IMR-90 (cell line): ENCODE data around the gene SETD2. TPM values are rescaled to one million over a fixed set of nuclear protein-coding genes. Genes with fewer than 3 reads are reported as not detected.

ENCODE experiments used
- ATAC-seq: fragments of 200-7000 bp; cut with Tn5 transposase; 2 replicates; pipeline ENCODE4 v1.9.1; 2020; ENCODE audit warnings: low read depth, mild to moderate bottlenecking, moderate library complexity
- BruUV-seq: library from RNA; stranded (reverse); fragments of 400-500 nt; replicated peaks from 2 replicates; lab custom pipeline; 2021; lab: Mats Ljungman, UMichigan
- CTCF ChIA-PET: fragments of 300-600 bp; formaldehyde crosslinking; extraction: SDS; loops from one replicate; lab custom pipeline; 2021; ENCODE audit warnings: antibody characterized with exemption; lab: Yijun Ruan, JAX
- POLR2A ChIA-PET: fragments of 300-600 bp; sonication (Branson Sonifier 250); formaldehyde crosslinking; loops from one replicate; lab custom pipeline; 2022; ENCODE audit warnings: antibody characterized with exemption; ENCODE audit not compliant: unreplicated experiment; lab: Charles Lee
- DNase-seq: peaks from one replicate; pipeline ENCODE4 v3.0.0; 2013
- H2AFZ ChIP-seq: replicated peaks from 2 replicates; pipeline ENCODE3; 2013; ENCODE audit warnings: low read length, mild to moderate bottlenecking; ENCODE audit not compliant: poor library complexity
- H2AK5ac ChIP-seq: 2 replicates; pipeline ENCODE4 v1.6.1; 2013; ENCODE audit warnings: low read depth, low read length, inconsistent platforms
- H2AK9ac ChIP-seq: replicated peaks from 2 replicates; pipeline ENCODE3; 2013; ENCODE audit warnings: mild to moderate bottlenecking, low read depth, low read length, moderate library complexity; ENCODE audit not compliant: poor library complexity
- H2BK120ac ChIP-seq: 2 replicates; pipeline ENCODE4 v1.6.1; 2013; ENCODE audit warnings: low read depth, low read length, inconsistent platforms
- H2BK15ac ChIP-seq: 3 replicates; pipeline ENCODE4 v1.6.1; 2013; ENCODE audit warnings: low read depth, low read length, inconsistent platforms
- H2BK20ac ChIP-seq: 2 replicates; pipeline ENCODE4 v1.6.1; 2013; ENCODE audit warnings: low read depth, mild to moderate bottlenecking, inconsistent platforms, low read length, moderate library complexity
- H2BK5ac ChIP-seq: 2 replicates; pipeline ENCODE4 v1.6.1; 2013; ENCODE audit warnings: mild to moderate bottlenecking, low read depth, low read length, inconsistent platforms; ENCODE audit not compliant: poor library complexity, severe bottlenecking
- H3K14ac ChIP-seq: replicated peaks from 2 replicates; pipeline ENCODE4 v1.6.1; 2013; ENCODE audit warnings: low read depth, low read length, inconsistent platforms
- H3K18ac ChIP-seq: 2 replicates; pipeline ENCODE4 v1.6.1; 2013; ENCODE audit warnings: low read depth, low read length, control low read depth
- H3K23ac ChIP-seq: 2 replicates; pipeline ENCODE4 v1.6.1; 2013; ENCODE audit warnings: low read depth, low read length, inconsistent platforms
- H3K27ac ChIP-seq: 2 replicates; pipeline ENCODE4 v1.5.1; 2013; ENCODE audit warnings: mild to moderate bottlenecking, control low read depth, low read length; ENCODE audit not compliant: insufficient read depth
- H3K27me3 ChIP-seq: 2 replicates; pipeline ENCODE4 v1.6.1; 2013; ENCODE audit warnings: low read length; ENCODE audit not compliant: control insufficient read depth, insufficient read depth
- H3K36me3 ChIP-seq: 2 replicates; pipeline ENCODE4 v1.6.1; 2013; ENCODE audit warnings: low read length, mixed read lengths; ENCODE audit not compliant: control insufficient read depth, insufficient read depth
- H3K4ac ChIP-seq: 2 replicates; pipeline ENCODE4 v1.6.1; 2013; ENCODE audit warnings: low read depth, low read length, inconsistent platforms
- H3K4me1 ChIP-seq: 2 replicates; pipeline ENCODE4 v1.6.1; 2013; ENCODE audit warnings: low read length, mixed read lengths; ENCODE audit not compliant: control insufficient read depth, insufficient read depth
- H3K4me2 ChIP-seq: 2 replicates; pipeline ENCODE4 v1.6.1; 2013; ENCODE audit warnings: low read depth, mild to moderate bottlenecking, control low read depth, low read length, moderate library complexity
- H3K4me3 ChIP-seq: 2 replicates; pipeline ENCODE4 v1.5.1; 2013; ENCODE audit warnings: low read depth, mild to moderate bottlenecking, control low read depth, low read length, moderate library complexity; ENCODE audit not compliant: insufficient read depth
- H3K56ac ChIP-seq: 2 replicates; pipeline ENCODE4 v1.6.1; 2013; ENCODE audit warnings: low read length, inconsistent platforms; ENCODE audit not compliant: insufficient read depth; ENCODE audit errors: extremely low read depth
- H3K79me1 ChIP-seq, 2 experiments: 2 replicates each; pipeline ENCODE4 v1.6.1; 2013; ENCODE audit warnings: low read length in 2 of 2, inconsistent platforms in 1 of 2, low read depth in 1 of 2
- H3K9ac ChIP-seq: 2 replicates; pipeline ENCODE4 v1.6.1; 2013; ENCODE audit warnings: low read depth, low read length, control low read depth
- H3K9me1 ChIP-seq: 2 replicates; pipeline ENCODE4 v1.6.1; 2013; ENCODE audit warnings: low read length, inconsistent platforms; ENCODE audit not compliant: insufficient read depth
- H3K9me3 ChIP-seq: 2 replicates; pipeline ENCODE4 v1.6.1; 2013; ENCODE audit warnings: low read length; ENCODE audit not compliant: control insufficient read depth, insufficient read depth
- H4K20me1 ChIP-seq: 2 replicates; pipeline ENCODE4 v1.6.1; 2013; ENCODE audit warnings: low read length, inconsistent platforms; ENCODE audit not compliant: insufficient read depth
- H4K5ac ChIP-seq: 2 replicates; pipeline ENCODE4 v1.6.1; 2013; ENCODE audit warnings: mild to moderate bottlenecking, low read depth, low read length, control low read depth
- H4K8ac ChIP-seq, 2 experiments: 2 replicates each; pipeline ENCODE4 v1.6.1; 2013; ENCODE audit warnings: low read depth in 2 of 2, low read length in 2 of 2, control low read depth in 1 of 2, inconsistent platforms in 1 of 2
- H4K91ac ChIP-seq: 2 replicates; pipeline ENCODE4 v1.6.1; 2013; ENCODE audit warnings: low read depth, low read length, inconsistent platforms; ENCODE audit not compliant: insufficient read depth
- CEBPB ChIP-seq: IDR thresholded peaks from 2 replicates; pipeline ENCODE4 v1.6.1; 2012; ENCODE audit warnings: low read depth, low read length, improper control_type of control experiment
- RFX5 ChIP-seq: IDR thresholded peaks from 2 replicates; pipeline ENCODE4 v1.8.0; 2012; ENCODE audit warnings: low read depth, mild to moderate bottlenecking, low read length, moderate library complexity
- WGBS, 2 experiments: methylation state at CpG; one replicate each; pipeline versions ENCODE4 v1.1.5 to v1.1.7; 2013; ENCODE audit warnings: missing lambda C conversion rate in 2 of 2; ENCODE audit not compliant: insufficient read length in 1 of 2; ENCODE audit errors: extremely low coverage in 2 of 2; 5-methylcytosine and 5-hydroxymethylcytosine counted together
- dilution Hi-C: fragments of 300-500 bp; cut with HindIII; formaldehyde crosslinking; loops from one replicate; pipeline ENCODE4 v1.14.3; 2018; ENCODE audit warnings: low sequenced_read_pairs; ENCODE audit not compliant: unreplicated experiment
- in situ Hi-C: fragments of 300-500 bp; cut with MboI; formaldehyde crosslinking; loops from 3 replicates; pipeline ENCODE4 v1.14.3; 2019; ENCODE audit warnings: low sequenced_read_pairs, inconsistent platforms, mixed read lengths
- intact Hi-C: fragments of 100-400 bp; cut with micrococcal nuclease; formaldehyde crosslinking; loops from 2 replicates; pipeline ENCODE4 v1.10.0; 2022
- polyA plus RNA-seq, 3 experiments: library from polyadenylated mRNA; depleted of rRNA; stranded (reverse); fragments of >200 nt; gene quantifications; 2 replicates each; pipeline ENCODE4 v1.2.3, GENCODE V29; 2012; ENCODE audit warnings: low replicate concordance in 1 of 3
- total RNA-seq: library from RNA; depleted of rRNA; stranded (reverse); fragments of >200 nt; gene quantifications from 2 replicates; pipeline ENCODE4 v1.2.3, GENCODE V29; 2012

SETD2 gene
- total and polyA plus RNA-seq, 2 of the 4 experiments (the other 2 are of a cell fraction) = 18.3 to 20.1 TPM

DNA sequence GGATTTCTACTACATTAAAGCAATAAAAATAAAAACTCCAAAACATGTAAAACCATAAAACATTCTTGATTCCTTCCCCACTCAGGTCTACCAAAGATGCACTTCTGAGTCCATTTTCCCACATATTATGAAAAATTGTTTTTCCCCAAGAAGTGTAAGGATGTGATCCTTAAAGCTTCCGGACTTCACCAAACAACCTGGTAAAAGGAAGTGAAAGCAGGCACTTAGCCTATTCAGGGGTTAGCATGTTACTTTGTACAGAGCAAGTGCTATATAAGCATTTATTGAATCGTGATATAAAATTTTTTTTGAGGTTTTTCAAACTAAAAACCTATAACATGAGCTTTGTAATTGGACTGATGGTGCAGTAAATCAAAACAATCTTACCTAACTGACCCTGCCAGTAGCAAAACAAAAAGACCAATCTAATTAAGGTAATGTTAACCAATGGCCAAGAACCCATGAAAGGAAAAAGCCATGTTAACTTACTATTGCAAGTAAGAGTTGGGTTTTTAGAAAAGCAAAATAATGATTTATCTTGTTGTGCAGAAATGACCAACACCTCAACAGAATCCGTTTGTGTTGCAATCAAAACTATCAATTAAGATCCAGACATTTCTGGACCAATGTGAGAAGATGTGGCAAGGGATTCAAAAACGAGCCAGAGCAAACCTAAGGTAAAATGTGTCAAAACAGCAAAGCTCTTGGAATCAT, 1.8 kb downstream of the SETD2 start:
- Histone ChIP-seq H4K91ac (no peak overlapping the region), H3K79me1 (peaks cover 8 to 51% of the 10 kb centered on the region in 2 experiments; a peak in 3 of 4 replicates), H2AFZ (no peak overlapping the region), H2AK5ac (no peak overlapping the region), H4K5ac (no peak overlapping the region), H2AK9ac (no peak overlapping the region), H3K4me1 (peaks cover 6% of the 10 kb centered on the region), H3K27ac (no peak overlapping the region), H3K14ac (peak overlapping the region; percentile 93), H3K56ac (peak overlapping the region; percentile 85; the same call in 1 of the 2 replicates), H4K20me1 (peaks cover 64% of the 10 kb centered on the region), H3K4me3 (peak overlapping the region; percentile 85), H4K8ac (no peak overlapping the region), H3K18ac (no peak overlapping the region), H3K36me3 (no peaks in the 10 kb centered on the region), H3K4me2 (peak overlapping the region; percentile 99), H3K9ac (peak overlapping the region; percentile 93; the same call in 1 of the 2 replicates), H2BK5ac (no peak overlapping the region), H3K9me3 (no peaks in the 10 kb centered on the region), H3K27me3 (no peaks in the 10 kb centered on the region), H3K9me1 (peaks cover 16% of the 10 kb centered on the region), H3K23ac (peak overlapping the region; percentile 72), H3K4ac (no peak overlapping the region; the same call in 1 of the 2 replicates), H2BK20ac (no peak overlapping the region), H2BK15ac (no peak overlapping the region), H2BK120ac (no peak overlapping the region)
- DNase-seq (no peak), ATAC-seq (no peak)
- WGBS, 2 experiments = no CpG with 5 or more reads among the region's 4 CpGs
- TF ChIP-seq CEBPB = peak; percentile 51
- no peak for TF ChIP-seq RFX5
- intact Hi-C loops (loop anchor here (5.0 to 10.0 kb wide), 2 partner anchors 135 to 227 kb away; no protein-coding TSS in a partner anchor), dilution Hi-C loops (no loop called here), in situ Hi-C loops (no loop called here)
- POLR2A ChIA-PET = no interaction called here
- BruUV-seq = no TSS peak
- CTCF ChIA-PET = interaction anchor here (0.6 kb wide), 2 partner anchors 45 to 69 kb away, joined by 3 to 4 read pairs; no protein-coding TSS in a partner anchor
